ENCODE results near the gene SMPDL3B. TPM values are rescaled to one million over a fixed set of nuclear protein-coding genes. Genes with fewer than 3 reads are reported as not detected.

Gene SMPDL3B
- total RNA-seq, 6 experiments from 2014 or later = 0.14 to 1.1 (median 0.49) TPM; not detected in 2

GRCh38 chr1:27961646-27962221, 26.9 kb downstream of the SMPDL3B start:
- WGBS (ENCODE audit: insufficient coverage, low coverage, low lambda C conversion rate, missing lambda C conversion rate) = 49% methylated on average over 2 of the region's 4 CpGs
- intact Hi-C loops (cut with DNase I) = no loop called here

GRCh38 chr1:27963393-27963792, 28.6 kb downstream of the SMPDL3B start:
- ATAC-seq (no peak), DNase-seq (no peak)
- Histone ChIP-seq H3K27me3 (no peaks in the 10 kb centered on the region), H3K4me3 (no peak overlapping the region), H3K9me3 (no peaks in the 10 kb centered on the region), H3K4me1 (peaks cover 0 to 20% (median 4%) of the 10 kb centered on the region in 4 donors), H3K27ac (no peak overlapping the region), H3K36me3 (peaks cover 0 to 10% (median 0%) of the 10 kb centered on the region in 4 donors)
- WGBS (ENCODE audit: insufficient coverage, low coverage, low lambda C conversion rate, missing lambda C conversion rate) = 93% methylated on average over 3 of the region's 11 CpGs
- TF ChIP-seq POLR2A (IDR thresholded peaks at IDR 0.05) = no peak
- intact Hi-C loops (cut with DNase I) = no loop called here

More at GRCh38 chr1:27961646-27962221, 26.9 kb downstream of the SMPDL3B start:
- H3K36me3 ChIP-seq = peaks cover 0 to 5% (median 0%) of the 10 kb centered on the region in 4 donors
- DNase-seq (no peak), ATAC-seq (no peak)
- H3K9me3 ChIP-seq = no peaks in the 10 kb centered on the region
- H3K4me1 ChIP-seq = peaks cover 0 to 20% (median 4%) of the 10 kb centered on the region in 4 donors
- no peak overlapping the region for H3K4me3 ChIP-seq
- H3K27ac ChIP-seq = no peak overlapping the region
- TF ChIP-seq, protein P1, sequence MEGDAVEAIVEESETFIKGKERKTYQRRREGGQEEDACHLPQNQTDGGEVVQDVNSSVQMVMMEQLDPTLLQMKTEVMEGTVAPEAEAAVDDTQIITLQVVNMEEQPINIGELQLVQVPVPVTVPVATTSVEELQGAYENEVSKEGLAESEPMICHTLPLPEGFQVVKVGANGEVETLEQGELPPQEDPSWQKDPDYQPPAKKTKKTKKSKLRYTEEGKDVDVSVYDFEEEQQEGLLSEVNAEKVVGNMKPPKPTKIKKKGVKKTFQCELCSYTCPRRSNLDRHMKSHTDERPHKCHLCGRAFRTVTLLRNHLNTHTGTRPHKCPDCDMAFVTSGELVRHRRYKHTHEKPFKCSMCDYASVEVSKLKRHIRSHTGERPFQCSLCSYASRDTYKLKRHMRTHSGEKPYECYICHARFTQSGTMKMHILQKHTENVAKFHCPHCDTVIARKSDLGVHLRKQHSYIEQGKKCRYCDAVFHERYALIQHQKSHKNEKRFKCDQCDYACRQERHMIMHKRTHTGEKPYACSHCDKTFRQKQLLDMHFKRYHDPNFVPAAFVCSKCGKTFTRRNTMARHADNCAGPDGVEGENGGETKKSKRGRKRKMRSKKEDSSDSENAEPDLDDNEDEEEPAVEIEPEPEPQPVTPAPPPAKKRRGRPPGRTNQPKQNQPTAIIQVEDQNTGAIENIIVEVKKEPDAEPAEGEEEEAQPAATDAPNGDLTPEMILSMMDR (IDR thresholded peaks at IDR 0.05) = no peak
- TF ChIP-seq POLR2A (IDR thresholded peaks at IDR 0.05) = no peak
- no peaks in the 10 kb centered on the region for H3K27me3 ChIP-seq

DNA sequence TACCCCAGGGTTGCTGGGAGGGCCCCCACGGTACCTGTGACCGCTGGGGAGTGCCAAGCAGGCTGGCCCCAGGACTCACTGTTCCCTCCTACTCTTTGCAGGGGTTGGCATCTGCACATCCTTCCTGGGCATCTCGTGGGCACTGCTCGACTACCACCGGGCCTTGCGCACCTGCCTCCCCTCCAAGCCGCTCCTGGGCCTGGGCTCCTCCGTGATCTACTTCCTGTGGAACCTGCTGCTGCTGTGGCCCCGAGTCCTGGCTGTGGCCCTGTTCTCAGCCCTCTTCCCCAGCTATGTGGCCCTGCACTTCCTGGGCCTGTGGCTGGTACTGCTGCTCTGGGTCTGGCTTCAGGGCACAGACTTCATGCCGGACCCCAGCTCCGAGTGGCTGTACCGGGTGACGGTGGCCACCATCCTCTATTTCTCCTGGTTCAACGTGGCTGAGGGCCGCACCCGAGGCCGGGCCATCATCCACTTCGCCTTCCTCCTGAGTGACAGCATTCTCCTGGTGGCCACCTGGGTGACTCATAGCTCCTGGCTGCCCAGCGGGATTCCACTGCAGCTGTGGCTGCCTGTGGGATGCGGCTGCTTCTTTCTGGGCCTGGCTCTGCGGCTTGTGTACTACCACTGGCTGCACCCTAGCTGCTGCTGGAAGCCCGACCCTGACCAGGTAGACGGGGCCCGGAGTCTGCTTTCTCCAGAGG, 31.8 kb downstream of the SMPDL3B start:
- TF ChIP-seq, protein P1 (IDR thresholded peaks at IDR 0.05) = no peak
- no peak for TF ChIP-seq POLR2A (IDR thresholded peaks at IDR 0.05)
- peak in 1 of 4 donors; percentile 32 for ATAC-seq
- no peak overlapping the region for H3K4me3 ChIP-seq
- H3K4me1 ChIP-seq = no peaks in the 10 kb centered on the region
- peaks cover 0 to 10% (median 0%) of the 10 kb centered on the region in 4 donors for H3K36me3 ChIP-seq
- WGBS (ENCODE audit: insufficient coverage, low coverage, low lambda C conversion rate, missing lambda C conversion rate) = 88% methylated on average over 5 of the region's 24 CpGs
- intact Hi-C loops (cut with DNase I) = no loop called here
- no peaks in the 10 kb centered on the region for H3K27me3 ChIP-seq
- no peak for DNase-seq
- H3K27ac ChIP-seq = no peak overlapping the region
- no peaks in the 10 kb centered on the region for H3K9me3 ChIP-seq

- peak in 1 of 4 donors; percentile 9 for ATAC-seq
- DNase-seq = peak in 1 of 3 donors; percentile 40
- H3K27ac ChIP-seq = no peak overlapping the region
- H3K4me3 ChIP-seq = no peak overlapping the region
- H3K27me3 ChIP-seq = no peaks in the 10 kb centered on the region
- H3K4me1 ChIP-seq = no peaks in the 10 kb centered on the region
- peaks cover 0 to 10% (median 0%) of the 10 kb centered on the region in 4 donors for H3K36me3 ChIP-seq
- TF ChIP-seq, protein P1 (IDR thresholded peaks at IDR 0.05) = no peak
- TF ChIP-seq POLR2A (IDR thresholded peaks at IDR 0.05) = no peak
- 78% methylated on average over 3 of the region's 12 CpGs for WGBS (ENCODE audit: insufficient coverage, low coverage, low lambda C conversion rate, missing lambda C conversion rate)
- intact Hi-C loops (cut with DNase I) = no loop called here
- no peaks in the 10 kb centered on the region for H3K9me3 ChIP-seq
Observed at GRCh38 chr1:27967106-27967883, 32.5 kb downstream of the SMPDL3B start.

Measured in right lobe of liver (tissue), 6 donors.